Measurements from ENCODE around the gene CYB561. TPM values are rescaled to one million over a fixed set of nuclear protein-coding genes. Genes with fewer than 3 reads are reported as not detected.

CYB561 gene
- total and polyA plus RNA-seq, 2 of the 4 experiments (the other 2 are of a cell fraction): 2.5 to 3.0 TPM

DNA sequence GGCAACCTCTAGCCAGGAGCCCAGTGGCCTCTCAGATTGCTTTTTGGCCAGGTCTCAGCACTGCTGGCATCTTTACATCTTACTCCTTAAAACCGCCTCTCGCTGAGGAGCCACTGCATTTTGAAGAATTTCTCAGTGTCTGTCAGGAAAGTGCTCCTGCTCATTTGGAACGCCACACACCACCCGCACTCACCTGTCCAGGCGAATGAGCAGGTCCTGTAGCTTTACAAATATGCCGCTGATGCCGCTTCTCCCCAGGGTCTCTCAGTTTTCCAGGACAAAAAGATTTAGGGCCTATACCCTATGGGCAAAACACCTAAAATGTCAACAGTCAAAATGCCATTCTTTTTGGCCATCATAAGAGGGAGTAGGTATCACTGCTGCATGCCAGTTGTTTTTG is 22.1 kb downstream of the CYB561 start (continued):
- no peak for TF ChIP-seq RCOR1 (IDR thresholded peaks at IDR 0.05; ENCODE audit: insufficient replicate concordance, low read length)
- no peak for TF ChIP-seq MAZ (IDR thresholded peaks at IDR 0.05; ENCODE audit: borderline replicate concordance, low read depth, low read length)
- TF ChIP-seq MAFK (IDR thresholded peaks at IDR 0.05; ENCODE audit: low read depth, low read length): no peak
- TF ChIP-seq BHLHE40 (IDR thresholded peaks at IDR 0.05; ENCODE audit: low read depth, low read length): no peak
- no peak for TF ChIP-seq MXI1 (IDR thresholded peaks at IDR 0.05; ENCODE audit: borderline replicate concordance, low read depth, low read length)
- TF ChIP-seq POLR2A (IDR thresholded peaks at IDR 0.05; ENCODE audit: low read depth, low read length): no peak
- TF ChIP-seq SMC3 (IDR thresholded peaks at IDR 0.05; ENCODE audit: low read depth, low read length): no peak
- no peak for TF ChIP-seq NFE2L2 (IDR thresholded peaks at IDR 0.05; ENCODE audit: low read depth, low read length)
- no peak for TF ChIP-seq CHD1 (IDR thresholded peaks at IDR 0.05; ENCODE audit: low read depth, low read length)

Measured in IMR-90 (cell line).